A673 (cell line): Measurements from ENCODE around the gene LGALS7. TPM values are rescaled to one million over a fixed set of nuclear protein-coding genes. Genes with fewer than 3 reads are reported as not detected.

Experiments
- BruUV-seq: library from RNA; stranded (reverse); fragments of 400-500 nt; replicated peaks from 2 replicates; lab custom pipeline; 2021; lab: Mats Ljungman, UMichigan
- CTCF ChIA-PET: fragments of 300-600 bp; sonication (Branson Sonifier 250); formaldehyde crosslinking; loops from one replicate; lab custom pipeline; 2022; ENCODE audit warnings: antibody characterized with exemption; lab: Charles Lee
- POLR2A ChIA-PET: fragments of 300-600 bp; sonication (Branson Sonifier 250); formaldehyde crosslinking; loops from one replicate; lab custom pipeline; 2022; ENCODE audit warnings: antibody characterized with exemption; ENCODE audit not compliant: low non-redundant PET; lab: Charles Lee
- DNase-seq: peaks from one replicate; pipeline ENCODE4 v3.0.0-alpha.2; 2015; ENCODE audit warnings: low spot score
- H3K27ac ChIP-seq: fragments of 200-600 bp; sonication (generic); 2 replicates; pipeline ENCODE4 v1.5.1; 2016; ENCODE audit warnings: mixed run types, low read depth, mild to moderate bottlenecking, mixed read lengths, antibody characterized with exemption, low read length; ENCODE audit not compliant: poor library complexity, severe bottlenecking
- H3K27me3 ChIP-seq: fragments of 200-600 bp; sonication (generic); replicated peaks from 2 replicates; pipeline ENCODE4 v1.6.1; 2017; ENCODE audit warnings: mixed run types, low read depth, mild to moderate bottlenecking, mixed read lengths, antibody characterized with exemption, low read length; ENCODE audit not compliant: insufficient read depth, poor library complexity
- H3K36me3 ChIP-seq: fragments of 200-600 bp; sonication (generic); 2 replicates; pipeline ENCODE4 v1.6.1; 2016; ENCODE audit warnings: mixed run types, mild to moderate bottlenecking, mixed read lengths, antibody characterized with exemption, low read length; ENCODE audit not compliant: insufficient read depth, poor library complexity, severe bottlenecking
- H3K4me1 ChIP-seq: fragments of 200-600 bp; sonication (generic); 2 replicates; pipeline ENCODE4 v1.6.1; 2017; ENCODE audit warnings: mixed run types, mild to moderate bottlenecking, mixed read lengths, antibody characterized with exemption, low read length; ENCODE audit not compliant: insufficient read depth, poor library complexity, severe bottlenecking
- H3K4me3 ChIP-seq: fragments of 200-600 bp; sonication (generic); 2 replicates; pipeline ENCODE4 v1.5.1; 2016; ENCODE audit warnings: low read depth, mixed run types, mild to moderate bottlenecking, mixed read lengths, low read length; ENCODE audit not compliant: poor library complexity, severe bottlenecking
- H3K9me3 ChIP-seq: fragments of 200-600 bp; sonication (generic); 2 replicates; pipeline ENCODE4 v1.6.1; 2016; ENCODE audit warnings: mixed run types, low read depth, mild to moderate bottlenecking, mixed read lengths, antibody characterized with exemption, low read length; ENCODE audit not compliant: poor library complexity, severe bottlenecking
- CTCF ChIP-seq: fragments of 300-800, 200-600 bp; sonication (generic); conservative IDR thresholded peaks from 2 replicates; pipeline ENCODE4 v1.5.1; 2017; ENCODE audit warnings: low read depth, mild to moderate bottlenecking, antibody characterized with exemption, low read length, moderate library complexity, mixed read lengths
- EZH2 ChIP-seq: fragments of 200-600 bp; sonication (generic); IDR thresholded peaks from 2 replicates; pipeline ENCODE4 v1.6.1; 2017; ENCODE audit warnings: borderline replicate concordance, low read depth, mild to moderate bottlenecking, mixed read lengths, antibody characterized with exemption, low read length; ENCODE audit not compliant: poor library complexity, severe bottlenecking
- intact Hi-C: fragments of 100-400 bp; cut with micrococcal nuclease; formaldehyde crosslinking; loops from one replicate; pipeline ENCODE4 v1.10.0; 2022; ENCODE audit not compliant: unreplicated experiment
- total RNA-seq: library from RNA; stranded (reverse); gene quantifications from 2 replicates; pipeline ENCODE4 v1.2.3, GENCODE V29; 2021

LGALS7 gene
- total RNA-seq, 1 experiment from 2014 or later: not detected

GRCh38 chr19:38737921-38738737 lies 35.2 kb downstream of the LGALS7 start:
- no peak for DNase-seq
- BruUV-seq: no TSS peak
- Histone ChIP-seq H3K36me3 (no peaks in the 10 kb centered on the region), H3K4me3 (no peak overlapping the region), H3K9me3 (no peaks in the 10 kb centered on the region), H3K27ac (no peak overlapping the region), H3K27me3 (no peaks in the 10 kb centered on the region), H3K4me1 (peaks cover 8% of the 10 kb centered on the region)
- POLR2A ChIA-PET: interaction anchor here (0.6 kb wide), 1 partner anchor 702 kb away, joined by 13 read pairs; no protein-coding TSS in a partner anchor
- TF ChIP-seq CTCF (no peak), EZH2 (no peak)
- CTCF ChIA-PET: interaction anchor here (1.1 kb wide), 1 partner anchor 243 kb away, joined by 3 read pairs; no protein-coding TSS in a partner anchor
- intact Hi-C loops: no loop called here

GRCh38 chr19:38737281-38737865 lies 35.9 kb downstream of the LGALS7 start:
- Histone ChIP-seq H3K4me3 (no peak overlapping the region), H3K27me3 (no peaks in the 10 kb centered on the region), H3K36me3 (no peaks in the 10 kb centered on the region), H3K9me3 (no peaks in the 10 kb centered on the region), H3K4me1 (peaks cover 8% of the 10 kb centered on the region), H3K27ac (no peak overlapping the region)
- DNase-seq: no peak
- intact Hi-C loops: no loop called here
- BruUV-seq: no TSS peak
- ChIA-PET CTCF (interaction anchor here (1.1 kb wide), 1 partner anchor 243 kb away, joined by 3 read pairs; no protein-coding TSS in a partner anchor), POLR2A (interaction anchor here (0.6 kb wide), 1 partner anchor 703 kb away, joined by 13 read pairs; no protein-coding TSS in a partner anchor)
- TF ChIP-seq CTCF (no peak), EZH2 (no peak)

GRCh38 chr19:38736413-38737280 lies 36.7 kb downstream of the LGALS7 start:
- no peak overlapping the region for H3K27ac ChIP-seq
- H3K4me1 ChIP-seq: peaks cover 8% of the 10 kb centered on the region
- no peaks in the 10 kb centered on the region for H3K36me3 ChIP-seq
- no peaks in the 10 kb centered on the region for H3K27me3 ChIP-seq
- H3K4me3 ChIP-seq: peak overlapping the region; percentile 42
- no TSS peak for BruUV-seq
- intact Hi-C loops: no loop called here
- H3K9me3 ChIP-seq: no peaks in the 10 kb centered on the region
- ChIA-PET POLR2A (no interaction called here), CTCF (no interaction called here)
- TF ChIP-seq CTCF (no peak), EZH2 (no peak)
- DNase-seq: peak; percentile 68
